Calu3 (cell line): ENCODE measurements around the gene BDKRB2. TPM values are rescaled to one million over a fixed set of nuclear protein-coding genes. Genes with fewer than 3 reads are reported as not detected.
A peak's percentile ranks its signal among the peaks of the same experiment; 100 is the strongest.

ENCODE experiments used
- Bru-seq: library from RNA; stranded (reverse); fragments of 400-500 nt; gene quantifications from one replicate; lab custom pipeline; 2021; lab: Mats Ljungman, UMichigan
- BruChase-seq, 2 experiments: library from RNA; stranded (reverse); fragments of 400-500 nt; gene quantifications; one replicate each; lab custom pipeline; 2021; lab: Mats Ljungman, UMichigan
- BruUV-seq: library from RNA; stranded (reverse); fragments of 400-500 nt; replicated peaks from 2 replicates; lab custom pipeline; 2021; lab: Mats Ljungman, UMichigan
- CTCF ChIA-PET: fragments of 300-600 bp; sonication (Branson Sonifier 250); formaldehyde crosslinking; loops from one replicate; lab custom pipeline; 2022; ENCODE audit warnings: antibody characterized with exemption; lab: Charles Lee
- DNase-seq: peaks from one replicate; pipeline ENCODE4 v3.0.0; 2022
- H3K27ac Mint-ChIP-seq: one replicate; pipeline ENCODE4 v1.8.0; 2022; ENCODE audit warnings: mixed read lengths; ENCODE audit not compliant: unreplicated experiment
- H3K27me3 Mint-ChIP-seq: one replicate; pipeline ENCODE4 v1.8.0; 2022; ENCODE audit warnings: mixed read lengths; ENCODE audit not compliant: unreplicated experiment
- H3K36me3 Mint-ChIP-seq: one replicate; pipeline ENCODE4 v1.8.0; 2022; ENCODE audit warnings: mild to moderate bottlenecking, moderate library complexity, mixed read lengths; ENCODE audit not compliant: insufficient read depth, unreplicated experiment
- H3K4me1 Mint-ChIP-seq: one replicate; pipeline ENCODE4 v1.8.0; 2022; ENCODE audit warnings: mild to moderate bottlenecking, low read depth, mixed read lengths; ENCODE audit not compliant: unreplicated experiment
- H3K4me3 Mint-ChIP-seq: one replicate; pipeline ENCODE4 v1.8.0; 2022; ENCODE audit warnings: mild to moderate bottlenecking, low read depth, moderate library complexity, mixed read lengths; ENCODE audit not compliant: unreplicated experiment
- H3K9me3 Mint-ChIP-seq: one replicate; pipeline ENCODE4 v1.8.0; 2022; ENCODE audit warnings: low read depth, mixed read lengths; ENCODE audit not compliant: unreplicated experiment
- intact Hi-C: fragments of 100-400 bp; cut with micrococcal nuclease; formaldehyde crosslinking; loops from one replicate; pipeline ENCODE4 v1.10.0; 2022; ENCODE audit not compliant: unreplicated experiment
- long read RNA-seq: library from polyadenylated mRNA; stranded (forward); transcript quantifications from one replicate; pipeline ENCODE4 v2.0.0, GENCODE V29; 2022
- total RNA-seq: library from RNA; stranded (reverse); gene quantifications from 2 replicates; pipeline ENCODE4 v1.2.3, GENCODE V29; 2022
- TF ChIP-seq, protein P1 (sequence below): fragments of 200-600 bp; IDR thresholded peaks from one replicate; pipeline ENCODE4 v1.8.0; 2022; ENCODE audit warnings: antibody characterized with exemption; ENCODE audit not compliant: unreplicated experiment

BDKRB2 gene
- total RNA-seq (0.27 and 0.28 TPM in 2 replicates), Bru-seq, nascent RNA (percentile 15 among the genes with signal in this experiment), BruChase-seq, experiment 1, labeled RNA remaining after a 6-hour chase (percentile 24 among the genes with signal in this experiment), BruChase-seq, experiment 2, labeled RNA remaining after a 2-hour chase (percentile 22 among the genes with signal in this experiment)
- long read RNA-seq: 0 reads

DNA sequence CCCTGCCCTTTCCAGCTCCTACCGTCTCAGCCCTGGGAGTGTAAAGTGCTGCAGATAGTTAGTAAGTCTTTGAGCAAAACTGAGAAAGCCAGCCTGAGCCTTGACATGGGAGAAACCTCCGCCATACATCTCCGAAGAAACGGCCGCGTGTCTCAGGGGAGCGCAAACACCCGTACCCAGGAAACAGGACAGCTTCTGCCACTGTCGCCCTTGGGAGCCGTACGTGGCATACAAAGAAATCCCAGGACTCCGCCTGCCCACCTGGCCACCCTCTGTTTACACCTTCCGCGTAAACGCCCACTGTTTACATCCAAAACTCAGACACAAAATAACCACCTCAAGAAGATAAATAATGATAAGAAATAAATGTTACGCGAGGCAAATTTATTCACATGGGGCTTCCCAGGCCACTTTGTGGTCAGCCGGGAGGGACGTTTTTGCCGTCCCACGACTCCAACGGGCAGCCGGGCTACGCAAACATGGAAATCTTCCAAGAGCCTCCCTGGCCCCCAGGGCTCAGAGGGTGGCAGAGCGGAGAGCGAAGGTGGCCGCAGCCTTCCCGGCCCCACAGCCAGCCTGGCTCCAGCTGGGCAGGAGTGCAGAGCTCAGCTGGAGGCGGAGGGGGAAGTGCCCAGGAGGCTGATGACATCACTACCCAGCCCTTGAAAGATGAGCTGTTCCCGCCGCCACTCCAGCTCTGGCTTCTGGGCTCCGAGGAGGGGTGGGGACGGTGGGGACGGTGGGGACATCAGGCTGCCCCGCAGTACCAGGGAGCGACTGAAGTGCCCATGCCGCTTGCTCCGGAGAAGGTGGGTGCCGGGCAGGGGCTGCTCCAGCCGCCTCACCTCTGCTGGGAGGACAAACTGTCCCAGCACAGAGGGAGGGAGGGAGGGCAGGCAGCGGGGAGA, at the start of gene BDKRB2:
Gene BDKRB2, plus strand, starts transcription at position 689 of the 908 bp plus-strand sequence. CDS start 32,269 bp downstream, outside the sequence.
- BruUV-seq: no TSS peak
- intact Hi-C loops: loop anchor here (5.0 to 10.0 kb wide), 2 partner anchors 63 to 100 kb away; no protein-coding TSS in a partner anchor
- DNase-seq: peak; percentile 72
- H3K4me1 Mint-ChIP-seq: peaks cover 16% of the 10 kb centered on the region
- peaks cover 8% of the 10 kb centered on the region for H3K36me3 Mint-ChIP-seq
- TF ChIP-seq, protein P1, sequence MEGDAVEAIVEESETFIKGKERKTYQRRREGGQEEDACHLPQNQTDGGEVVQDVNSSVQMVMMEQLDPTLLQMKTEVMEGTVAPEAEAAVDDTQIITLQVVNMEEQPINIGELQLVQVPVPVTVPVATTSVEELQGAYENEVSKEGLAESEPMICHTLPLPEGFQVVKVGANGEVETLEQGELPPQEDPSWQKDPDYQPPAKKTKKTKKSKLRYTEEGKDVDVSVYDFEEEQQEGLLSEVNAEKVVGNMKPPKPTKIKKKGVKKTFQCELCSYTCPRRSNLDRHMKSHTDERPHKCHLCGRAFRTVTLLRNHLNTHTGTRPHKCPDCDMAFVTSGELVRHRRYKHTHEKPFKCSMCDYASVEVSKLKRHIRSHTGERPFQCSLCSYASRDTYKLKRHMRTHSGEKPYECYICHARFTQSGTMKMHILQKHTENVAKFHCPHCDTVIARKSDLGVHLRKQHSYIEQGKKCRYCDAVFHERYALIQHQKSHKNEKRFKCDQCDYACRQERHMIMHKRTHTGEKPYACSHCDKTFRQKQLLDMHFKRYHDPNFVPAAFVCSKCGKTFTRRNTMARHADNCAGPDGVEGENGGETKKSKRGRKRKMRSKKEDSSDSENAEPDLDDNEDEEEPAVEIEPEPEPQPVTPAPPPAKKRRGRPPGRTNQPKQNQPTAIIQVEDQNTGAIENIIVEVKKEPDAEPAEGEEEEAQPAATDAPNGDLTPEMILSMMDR: no peak
- peaks cover 40% of the 10 kb centered on the region for H3K27me3 Mint-ChIP-seq
- CTCF ChIA-PET: interaction anchor here (0.6 to 1.9 kb wide), 5 partner anchors 8 to 381 kb away, joined by 3 to 5 read pairs (median 3); no protein-coding TSS in a partner anchor
- H3K27ac Mint-ChIP-seq: peak within 1 kb of the TSS; percentile 45
- H3K9me3 Mint-ChIP-seq: no peaks in the 10 kb centered on the region
- peak within 1 kb of the TSS; percentile 63 for H3K4me3 Mint-ChIP-seq

DNA sequence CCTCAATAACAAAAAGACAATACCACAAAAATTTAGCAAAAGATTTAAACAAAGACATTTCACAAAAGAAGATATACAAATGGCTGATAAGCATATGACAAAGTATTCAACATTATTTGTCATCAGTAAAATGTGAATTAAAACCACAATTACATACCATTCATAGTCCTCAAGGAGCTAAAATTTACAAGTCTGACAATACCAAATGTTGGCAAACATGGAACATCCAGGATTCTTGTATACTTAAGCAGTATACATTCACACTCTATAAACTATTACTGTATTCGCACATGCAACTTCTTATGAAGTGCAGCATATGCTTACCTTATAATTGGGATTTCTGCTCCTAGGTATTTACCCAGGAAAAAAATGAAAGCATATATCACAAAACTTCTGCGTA, 49.7 kb upstream of the BDKRB2 start:
- no TSS peak for BruUV-seq
- intact Hi-C loops: no loop called here
- no peaks in the 10 kb centered on the region for H3K9me3 Mint-ChIP-seq
- no peak overlapping the region for H3K4me3 Mint-ChIP-seq
- TF ChIP-seq, protein P1: no peak
- H3K27me3 Mint-ChIP-seq: no peaks in the 10 kb centered on the region
- peaks cover 7% of the 10 kb centered on the region for H3K4me1 Mint-ChIP-seq
- H3K27ac Mint-ChIP-seq: no peak overlapping the region
- H3K36me3 Mint-ChIP-seq: no peaks in the 10 kb centered on the region
- no peak for DNase-seq
- CTCF ChIA-PET: no interaction called here

DNA sequence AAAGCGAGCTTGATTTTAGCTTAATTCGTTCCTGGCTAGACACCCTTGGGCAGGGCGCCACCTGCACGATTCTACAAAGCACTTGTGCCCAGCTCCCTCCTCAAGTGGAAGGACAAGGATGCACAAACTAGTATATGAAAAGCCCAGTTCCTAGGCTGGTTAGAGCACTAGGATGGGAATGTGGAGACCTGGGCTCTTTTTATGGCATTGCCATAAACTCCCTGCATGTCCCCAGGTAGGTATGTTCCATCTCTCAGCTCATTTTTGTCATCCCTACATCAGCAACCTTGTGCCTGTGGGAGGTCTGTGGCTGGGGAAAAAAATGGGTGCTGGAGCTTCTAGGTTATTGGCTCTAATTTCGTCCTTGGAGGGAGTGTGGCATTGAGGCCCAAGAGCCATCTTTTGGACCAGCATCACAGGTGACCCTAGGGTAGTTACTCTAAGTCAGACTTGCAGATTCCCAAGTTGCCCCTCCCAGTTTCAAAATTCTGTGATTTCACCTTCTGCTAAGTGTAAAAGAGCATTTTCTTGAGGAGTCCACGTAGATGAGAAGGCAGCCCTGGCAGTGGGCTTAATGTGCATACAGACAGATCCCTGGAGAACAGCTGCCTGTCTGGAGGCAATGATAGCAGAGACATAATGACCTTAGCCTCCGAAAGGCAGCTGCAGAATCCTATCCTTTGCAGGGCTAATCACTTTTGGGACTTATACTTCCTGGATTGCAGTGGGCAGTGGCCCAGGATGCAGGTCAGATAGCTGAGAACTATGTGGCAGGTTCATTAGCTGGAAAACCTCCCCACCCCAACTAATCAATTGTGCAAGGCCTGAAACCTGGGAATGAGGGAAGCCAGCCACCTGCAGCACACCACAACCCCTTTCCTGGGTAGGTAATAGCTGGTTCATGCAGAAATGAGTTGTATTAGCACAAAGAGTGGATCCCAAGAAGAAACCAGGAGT, 47.6 kb upstream of the BDKRB2 start:
- no peaks in the 10 kb centered on the region for H3K36me3 Mint-ChIP-seq
- intact Hi-C loops: no loop called here
- H3K27me3 Mint-ChIP-seq: no peaks in the 10 kb centered on the region
- no TSS peak for BruUV-seq
- no peak for DNase-seq
- CTCF ChIA-PET: no interaction called here
- no peaks in the 10 kb centered on the region for H3K9me3 Mint-ChIP-seq
- no peak overlapping the region for H3K4me3 Mint-ChIP-seq
- H3K27ac Mint-ChIP-seq: no peak overlapping the region
- TF ChIP-seq, protein P1: no peak
- H3K4me1 Mint-ChIP-seq: peaks cover 20% of the 10 kb centered on the region

DNA sequence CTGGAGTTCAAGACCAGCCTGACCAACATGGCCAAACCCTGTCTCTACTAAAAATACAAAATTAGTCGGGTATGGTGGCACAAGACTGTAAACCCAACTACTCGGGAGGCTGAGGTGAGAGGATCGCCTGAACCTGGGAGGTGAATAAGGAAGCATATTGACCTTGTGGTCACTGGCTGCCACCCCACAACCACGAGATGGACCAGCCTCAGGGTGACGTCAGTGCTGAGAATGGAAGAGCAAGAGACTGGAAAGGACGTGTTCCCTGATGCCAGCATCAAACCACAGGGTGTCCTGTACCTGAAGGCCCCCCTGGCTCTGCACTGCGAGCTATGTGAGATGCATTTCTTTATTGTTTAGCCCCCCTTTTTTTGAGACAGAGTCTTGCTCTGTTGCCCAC, 45.9 kb upstream of the BDKRB2 start:
- no TSS peak for BruUV-seq
- CTCF ChIA-PET: no interaction called here
- no peak for DNase-seq
- Mint-ChIP-seq H3K27ac (no peak overlapping the region), H3K27me3 (no peaks in the 10 kb centered on the region), H3K4me3 (no peak overlapping the region), H3K4me1 (peaks cover 20% of the 10 kb centered on the region), H3K36me3 (no peaks in the 10 kb centered on the region), H3K9me3 (no peaks in the 10 kb centered on the region)
- intact Hi-C loops: no loop called here
- TF ChIP-seq, protein P1: no peak
